AG09309 (cell line): ENCODE measurements around the gene KIF21B.

Experiments used
- DNase-seq: peaks from one replicate; pipeline ENCODE4 v3.0.0-alpha.2; 2010; ENCODE audit warnings: low read depth
- H3K4me3 ChIP-seq: 2 replicates; pipeline ENCODE4 v1.5.1; 2011; ENCODE audit warnings: mild to moderate bottlenecking, low read depth, low read length, moderate library complexity; ENCODE audit not compliant: control insufficient read depth
- CTCF ChIP-seq: IDR thresholded peaks from 2 replicates; pipeline ENCODE4 v1.5.1; 2011; ENCODE audit warnings: mild to moderate bottlenecking, low read depth, low read length, inconsistent platforms; ENCODE audit not compliant: insufficient read depth, control insufficient read depth; ENCODE audit errors: missing control alignments

The KIF21B gene

GRCh38 chr1:200982071-200982945, 41.2 kb downstream of the KIF21B start:
- no peak overlapping the region for H3K4me3 ChIP-seq
- TF ChIP-seq CTCF, result no peak
- no peak for DNase-seq

DNA sequence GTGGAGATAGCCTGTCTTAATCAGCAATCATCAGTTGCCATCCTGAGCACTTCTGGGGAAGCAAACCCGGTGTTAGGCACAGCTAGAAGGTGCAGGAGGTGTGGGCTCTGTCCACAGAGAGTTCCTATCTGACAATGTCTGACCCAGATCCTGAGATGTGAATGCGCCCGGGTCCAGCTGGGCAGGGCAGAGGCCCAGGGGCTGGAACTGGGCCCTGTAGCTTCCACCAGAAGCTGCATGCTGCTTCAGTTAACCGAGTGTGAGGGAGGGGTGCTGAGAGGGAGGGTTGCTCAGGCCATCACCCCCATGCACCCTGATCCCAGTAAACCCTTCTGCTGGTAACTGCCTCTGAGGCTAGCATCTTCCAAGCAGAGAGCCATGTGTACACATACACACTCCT, 42.2 kb downstream of the KIF21B start:
- no peak for TF ChIP-seq CTCF
- H3K4me3 ChIP-seq, result no peak overlapping the region
- DNase-seq, result no peak

- TF ChIP-seq CTCF, result no peak
- no peak overlapping the region for H3K4me3 ChIP-seq
- DNase-seq, result no peak
Observed at GRCh38 chr1:200980873-200981272, 42.6 kb downstream of the KIF21B start.

DNA sequence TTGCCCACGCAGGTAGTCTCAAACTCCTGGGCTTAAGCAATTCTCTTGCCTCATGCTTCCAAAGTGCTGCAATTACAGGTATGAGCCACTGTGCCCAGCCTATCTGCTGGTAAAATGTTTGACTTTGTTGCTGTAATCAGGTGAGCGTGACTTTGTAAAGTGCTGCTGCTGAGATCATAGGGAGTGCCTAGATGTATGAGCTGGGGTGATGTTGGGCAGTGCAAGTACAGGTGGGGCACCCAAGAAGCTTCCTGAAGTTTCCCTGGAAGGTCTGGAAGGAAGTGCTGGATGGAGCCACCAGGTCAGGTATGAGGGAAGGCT, 43.1 kb downstream of the KIF21B start:
- H3K4me3 ChIP-seq, result no peak overlapping the region
- DNase-seq, result no peak
- TF ChIP-seq CTCF, result no peak

DNA sequence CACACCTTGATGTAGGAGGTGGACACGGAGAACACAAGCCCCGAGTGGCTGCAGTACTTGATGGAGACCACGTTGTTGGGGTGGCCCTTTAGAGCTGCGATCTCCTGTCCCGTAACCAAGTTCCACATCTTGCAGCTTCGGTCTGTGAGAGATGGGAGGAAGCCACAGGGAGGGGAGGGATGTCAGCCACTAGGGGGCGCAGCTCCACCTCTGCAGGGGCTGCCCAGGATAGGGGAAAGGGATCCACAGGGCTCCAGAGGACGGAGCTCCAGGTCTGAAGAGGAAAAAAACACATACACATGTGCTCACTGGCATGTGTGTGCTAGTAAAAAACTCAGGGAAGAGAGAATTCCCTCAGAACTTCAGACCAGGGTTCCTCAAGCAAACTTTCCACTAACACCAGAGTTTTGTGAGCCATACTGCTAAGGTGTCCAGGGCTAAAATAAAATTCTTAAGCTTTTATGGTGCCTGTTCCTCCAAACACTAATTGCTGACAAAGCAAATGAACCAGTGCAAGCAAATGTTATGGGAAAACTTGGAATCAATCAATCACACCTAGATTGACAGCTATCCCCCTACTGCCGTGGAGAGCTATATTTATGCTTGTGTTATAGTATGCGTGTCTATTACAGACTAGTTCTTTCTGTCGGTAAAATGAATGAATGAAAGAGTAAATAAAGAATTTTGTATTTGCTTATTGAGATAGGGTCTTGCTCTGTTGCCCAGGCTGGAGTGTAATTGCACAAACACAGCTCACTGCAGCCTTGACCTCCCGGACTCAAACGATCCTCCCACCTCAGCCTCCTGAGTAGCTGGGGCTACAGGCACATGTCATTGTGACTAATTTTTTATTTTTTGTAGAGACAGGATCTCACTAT, 43.7 kb downstream of the KIF21B start:
- DNase-seq, result no peak

GRCh38 chr1:200977071-200977754, 46.3 kb downstream of the KIF21B start:
- H3K4me3 ChIP-seq, result no peak overlapping the region

More for the DNA sequence above, 43.7 kb downstream of the KIF21B start:
- peak; percentile 56 for TF ChIP-seq CTCF
- no peak overlapping the region for H3K4me3 ChIP-seq

More at GRCh38 chr1:200977071-200977754, 46.3 kb downstream of the KIF21B start:
- no peak for TF ChIP-seq CTCF
- no peak for DNase-seq
